ENCODE results near the gene OTUB1.

Gene OTUB1

DNA sequence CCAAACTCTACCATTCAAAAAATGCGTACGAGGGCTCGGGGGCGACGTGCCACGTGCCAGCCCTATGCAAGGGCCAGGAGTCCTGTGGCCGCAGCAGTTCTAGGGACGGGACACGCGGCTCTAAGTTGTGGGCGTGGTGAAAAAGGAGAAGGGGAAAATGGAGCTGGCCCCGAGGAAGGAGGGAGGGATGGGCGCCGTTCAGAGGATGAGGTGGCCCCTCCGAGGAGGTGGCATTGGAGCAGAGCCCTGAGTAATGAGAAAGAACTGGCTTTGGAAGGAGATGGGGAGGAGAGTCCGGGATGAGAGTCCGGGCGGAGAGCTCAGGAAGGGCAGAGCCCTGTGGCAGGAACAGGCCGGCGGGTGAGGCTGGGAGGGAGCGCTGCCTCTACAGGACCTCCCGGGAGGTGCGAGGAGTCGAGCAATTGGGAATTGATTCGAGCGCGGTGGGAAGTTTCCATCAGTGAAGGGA, 21.0 kb downstream of the OTUB1 start:
- peak; percentile 9 to 11 for DNase-seq

DNA sequence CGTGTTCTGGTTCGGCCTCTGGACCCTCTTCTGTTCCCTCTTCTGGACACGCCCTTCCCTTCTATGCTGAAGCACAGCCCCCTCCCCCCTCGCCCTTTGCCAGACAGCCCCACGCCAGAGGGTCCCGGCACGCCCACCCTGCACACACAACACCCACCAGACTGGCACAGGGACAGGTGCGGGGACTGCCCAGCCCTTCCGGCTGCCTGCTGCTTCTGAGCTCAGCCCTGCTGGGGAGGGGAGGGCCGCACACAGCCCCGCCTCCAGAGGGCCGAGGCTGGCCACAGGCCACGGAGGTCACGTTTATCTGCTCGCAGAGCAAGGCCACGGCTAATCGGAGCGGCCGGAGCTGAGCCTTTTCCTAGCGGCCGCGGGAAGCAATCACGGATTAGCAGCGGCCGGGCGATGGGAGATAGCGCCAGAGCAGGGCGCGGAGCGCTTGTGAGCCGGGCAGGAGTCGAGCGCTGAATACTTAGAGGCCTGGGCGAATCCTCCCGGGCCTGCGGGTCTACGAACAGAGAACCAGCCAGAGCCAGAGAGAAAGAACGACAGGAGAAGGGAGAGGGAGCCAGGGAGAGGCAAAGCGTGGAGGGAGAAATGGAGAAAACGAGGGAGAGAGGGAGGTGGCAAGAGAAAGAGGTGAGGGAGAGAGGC, 21.5 kb downstream of the OTUB1 start:
- DNase-seq = no peak

DNA sequence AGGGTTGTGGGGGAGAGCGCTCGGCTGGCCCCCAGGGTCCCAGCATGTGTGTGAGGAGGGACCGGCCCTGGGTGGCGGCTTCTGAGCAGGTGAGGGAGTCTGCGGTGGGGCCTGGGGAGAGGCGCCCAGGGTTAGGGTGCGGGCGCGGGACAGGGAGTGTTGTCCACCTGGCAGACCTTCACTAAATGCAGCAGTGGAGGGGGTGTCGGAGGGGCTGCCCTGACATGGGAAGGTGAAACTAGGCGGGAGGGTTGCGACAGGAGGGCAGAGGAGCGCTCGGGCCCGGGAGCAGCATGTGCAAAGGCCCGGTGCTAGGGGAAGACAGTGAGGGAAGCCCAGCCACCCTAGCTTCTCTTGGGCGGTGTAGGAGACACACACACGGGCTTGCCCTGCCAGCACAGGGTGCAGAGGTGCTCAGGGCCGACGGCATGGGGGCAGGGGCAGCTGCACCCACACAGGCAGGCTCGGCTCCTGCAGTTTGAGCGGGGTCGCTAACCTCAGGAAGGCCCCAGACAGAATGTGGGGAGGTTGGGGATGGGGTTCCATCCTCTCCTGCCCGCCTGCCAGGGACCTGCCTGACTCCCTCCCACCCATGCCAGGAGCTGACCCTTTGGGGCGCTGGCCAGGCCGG, 22.2 kb downstream of the OTUB1 start:
- no peak for DNase-seq

DNA sequence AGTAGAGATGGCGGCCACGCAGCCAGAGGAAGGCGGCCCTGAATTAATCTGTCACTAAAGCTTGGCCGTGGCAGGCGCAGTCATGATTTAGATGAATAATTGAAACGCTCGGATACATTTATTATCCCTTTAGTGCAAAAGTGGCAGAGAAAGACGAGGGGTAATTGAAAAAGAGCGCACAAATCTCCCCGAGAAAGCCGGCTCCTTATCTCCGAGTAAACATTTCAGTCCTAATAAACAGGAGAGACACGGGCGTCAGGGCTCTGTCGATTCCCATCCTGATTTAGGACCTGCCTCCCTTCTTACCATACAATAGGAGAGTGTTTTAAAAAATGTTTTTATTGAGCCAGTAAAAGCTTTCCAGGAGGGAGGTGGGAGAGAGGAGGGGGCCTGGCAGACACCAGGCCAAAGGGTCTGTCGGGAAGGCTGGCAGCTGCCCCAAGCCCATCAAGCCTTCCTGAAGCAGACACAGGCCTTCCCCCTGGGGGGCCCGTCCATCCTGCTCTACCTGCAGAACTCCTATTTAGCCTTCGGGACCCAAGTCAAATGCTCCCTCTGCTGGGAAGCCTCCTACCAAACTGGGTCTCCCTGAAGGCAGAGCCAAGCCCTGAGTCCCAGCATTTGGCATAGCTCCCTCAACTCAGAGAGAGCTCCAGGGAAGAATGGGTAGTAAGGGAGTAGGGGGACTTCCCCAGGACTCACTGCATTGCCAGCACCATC, 22.8 kb downstream of the OTUB1 start:
- DNase-seq = no peak

DNA sequence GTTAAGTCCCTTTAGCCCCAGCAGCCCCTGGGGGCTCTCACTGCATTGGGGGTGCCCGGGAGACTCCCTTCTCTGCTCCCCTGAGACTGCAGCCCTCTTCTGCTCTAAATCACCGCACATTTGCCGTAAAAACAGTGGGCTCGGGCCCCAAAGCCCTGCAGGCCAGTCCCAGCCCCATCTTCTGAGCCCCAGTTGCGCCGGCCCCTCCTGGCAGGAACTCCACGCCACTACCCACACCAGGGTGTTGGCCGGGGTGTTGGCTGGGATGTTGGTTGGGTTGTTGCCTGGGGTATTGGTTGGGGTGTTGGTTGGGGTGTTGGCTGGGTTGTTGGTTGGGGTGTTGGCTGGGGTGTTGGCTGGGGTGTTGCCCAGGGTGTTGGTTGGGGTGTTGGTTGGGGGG, 23.5 kb downstream of the OTUB1 start:
- DNase-seq = no peak

DNA sequence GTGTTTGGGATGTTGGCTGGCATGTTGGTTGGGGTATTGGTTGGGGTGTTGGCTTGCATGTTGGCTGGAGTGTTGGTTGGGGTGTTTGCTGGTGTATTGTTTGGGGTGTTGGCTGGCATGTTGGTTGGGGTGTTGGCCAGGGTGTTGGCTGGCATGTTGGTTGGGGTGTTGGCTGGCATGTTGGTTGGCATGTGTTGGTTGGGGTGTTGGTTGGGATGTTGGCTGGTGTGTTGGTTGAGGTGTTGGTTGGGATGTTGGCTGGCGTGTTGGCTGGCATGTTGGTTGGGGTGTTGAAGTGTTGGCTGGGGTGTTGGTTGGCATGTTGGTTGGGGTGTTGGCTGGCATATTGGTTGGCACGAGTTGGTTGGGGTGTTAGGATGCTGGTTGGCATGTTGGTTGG, 24.5 kb downstream of the OTUB1 start:
- DNase-seq = no peak

DNA sequence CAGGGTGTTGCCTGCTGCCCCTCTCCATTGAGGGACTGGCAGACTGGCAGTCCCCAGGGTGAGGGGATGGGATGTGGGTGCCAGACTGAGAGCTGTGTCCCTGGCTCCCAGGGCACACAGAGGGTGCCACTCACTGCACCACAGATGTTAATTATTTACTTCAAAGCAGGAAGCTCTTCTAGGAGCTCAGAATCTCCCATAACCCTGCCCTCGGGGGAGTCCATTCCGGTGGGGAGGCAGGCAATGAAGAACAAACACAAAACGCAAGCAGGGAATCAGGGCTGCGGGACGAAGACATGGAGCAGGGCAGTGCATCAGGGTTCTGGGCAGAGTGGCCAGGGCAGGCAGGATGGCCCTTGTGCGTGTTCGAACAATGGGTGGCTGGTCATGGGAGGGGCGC, 25.1 kb downstream of the OTUB1 start:
- DNase-seq = no peak

DNA sequence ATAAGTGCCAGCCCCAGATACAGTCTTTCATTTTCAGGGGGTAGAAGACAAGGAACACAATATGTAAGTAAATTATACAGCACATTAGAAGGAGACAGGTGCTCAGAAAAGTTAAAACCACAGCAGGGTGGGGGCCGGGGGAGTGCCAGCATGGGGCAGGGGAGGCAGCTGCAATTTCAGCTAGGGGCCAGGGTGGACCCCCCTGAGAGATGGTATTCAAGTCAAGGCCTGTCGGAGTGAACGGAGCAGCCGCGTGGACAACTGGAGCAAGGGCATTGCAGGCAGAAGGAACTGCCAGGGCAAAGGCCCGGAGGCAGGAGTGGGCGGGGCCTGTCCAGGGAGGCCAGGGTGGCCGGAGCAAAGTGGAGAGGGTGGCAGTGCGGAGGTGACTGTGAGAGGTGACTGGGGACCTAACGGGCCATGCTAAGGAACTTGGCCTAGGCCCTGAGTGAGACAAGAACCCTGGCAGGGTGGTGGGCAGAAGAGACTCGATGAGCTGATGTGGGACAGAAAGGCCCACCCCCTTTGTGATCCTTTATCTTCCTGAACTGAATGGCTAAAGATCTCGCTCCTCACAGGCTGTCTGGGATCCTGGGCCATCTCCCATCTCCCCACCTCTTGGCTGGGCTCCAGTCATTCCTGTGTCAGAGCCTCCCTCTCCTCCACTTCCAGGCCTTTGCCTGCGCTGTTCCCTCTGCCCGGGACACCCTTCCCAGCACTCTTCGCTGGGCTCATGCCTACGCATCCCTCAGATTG, 27.1 kb downstream of the OTUB1 start:
- no peak for DNase-seq

DNA sequence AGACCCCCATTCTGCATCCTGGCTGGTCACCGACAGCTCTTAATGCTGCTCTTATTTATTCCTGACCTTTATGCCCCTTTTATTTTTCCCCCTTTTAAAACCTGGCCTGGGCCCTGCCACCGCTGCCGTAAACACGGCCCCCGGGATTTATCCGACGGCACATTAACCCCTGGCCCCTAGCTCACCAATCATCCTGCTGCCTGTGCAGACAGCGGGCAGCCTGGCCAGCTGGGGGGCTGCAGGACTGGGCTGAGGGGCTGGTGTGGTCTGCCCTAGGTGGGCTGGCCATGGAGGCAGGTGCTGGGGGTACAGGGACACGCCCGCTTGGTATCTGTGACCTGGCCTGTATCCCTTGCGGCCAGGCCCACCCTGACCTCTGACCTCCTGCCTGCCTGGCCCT, 28.1 kb downstream of the OTUB1 start:
- DNase-seq = no peak

DNA sequence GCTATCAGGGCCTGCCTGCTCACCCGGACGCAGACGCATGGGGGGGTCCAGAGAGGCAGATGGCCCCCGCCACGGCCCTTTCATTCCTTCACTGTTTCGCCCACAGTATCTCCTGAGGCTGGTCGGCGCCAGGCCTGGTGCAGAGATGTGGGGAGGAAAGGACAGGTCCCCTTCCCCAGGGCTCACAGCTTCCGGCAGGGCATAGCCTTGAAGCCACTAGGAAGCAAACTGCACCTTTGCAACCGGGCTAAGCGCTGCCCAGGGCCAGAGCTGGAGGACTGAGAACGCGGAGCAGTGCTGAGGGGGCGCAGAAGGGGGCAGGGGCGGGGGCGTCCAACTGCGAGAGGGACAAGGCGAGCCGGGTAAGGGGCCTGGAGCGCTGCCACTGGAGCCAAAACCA, 29.3 kb downstream of the OTUB1 start:
- DNase-seq = no peak

DNA sequence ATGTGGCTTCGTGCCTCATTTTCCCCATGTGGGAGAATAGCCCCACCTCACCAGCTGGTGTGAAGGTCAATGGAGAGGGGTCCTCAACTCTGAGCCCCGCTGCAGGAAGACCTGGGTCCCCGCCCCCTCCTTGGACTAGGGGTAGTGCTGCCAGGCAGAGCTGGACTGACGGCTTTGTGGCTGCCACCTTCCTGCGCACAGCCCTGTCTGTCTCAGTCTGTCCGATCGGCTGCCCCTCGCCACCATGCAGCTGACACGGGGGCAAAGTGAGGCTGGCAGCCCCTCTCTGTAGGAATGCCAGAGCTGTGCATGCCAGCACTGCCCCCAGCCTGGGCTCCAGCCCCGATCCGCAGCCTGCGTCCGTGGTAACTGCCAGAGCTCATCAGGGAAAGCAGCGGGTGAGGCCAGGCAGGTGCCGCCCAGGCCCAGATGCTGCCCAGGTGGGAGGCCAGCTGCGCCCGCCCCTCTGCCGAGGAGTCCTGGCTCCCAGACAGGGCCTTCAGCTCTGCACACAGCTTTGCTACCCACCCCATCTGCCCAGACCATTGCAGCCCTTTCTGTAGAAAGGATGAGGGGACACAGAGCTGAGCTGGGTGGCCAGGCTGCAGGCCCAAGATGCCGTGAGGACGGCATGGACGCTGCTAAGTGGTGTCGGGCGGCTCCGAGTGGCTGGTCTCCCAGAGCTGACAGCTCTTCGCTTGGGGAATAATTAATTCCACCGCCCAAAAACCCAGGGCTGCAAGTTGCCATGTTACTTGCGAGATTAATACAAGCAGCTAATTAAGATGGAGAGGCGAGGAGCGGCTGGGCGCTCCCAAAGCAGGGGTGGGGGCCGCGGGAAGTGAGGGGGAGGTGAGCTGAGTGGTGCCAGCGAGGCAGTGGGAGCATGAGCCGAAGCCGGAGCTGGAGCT, 30.0 kb downstream of the OTUB1 start:
- no peak for DNase-seq

DNA sequence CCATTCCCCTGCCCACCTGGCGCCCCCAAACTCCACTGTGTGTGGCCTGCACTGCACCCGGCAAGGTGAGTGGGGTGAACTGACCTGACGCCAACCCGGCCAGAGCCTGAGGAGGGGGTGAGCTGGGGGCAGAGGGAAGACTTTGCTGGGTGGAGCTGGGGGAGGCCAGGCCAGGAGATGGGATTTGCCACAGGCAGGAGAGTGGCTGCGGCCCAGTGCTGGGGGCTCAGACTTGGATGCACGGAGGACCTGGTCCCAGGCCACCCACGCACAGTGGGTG, 31.6 kb downstream of the OTUB1 start:
- no peak for DNase-seq

DNA sequence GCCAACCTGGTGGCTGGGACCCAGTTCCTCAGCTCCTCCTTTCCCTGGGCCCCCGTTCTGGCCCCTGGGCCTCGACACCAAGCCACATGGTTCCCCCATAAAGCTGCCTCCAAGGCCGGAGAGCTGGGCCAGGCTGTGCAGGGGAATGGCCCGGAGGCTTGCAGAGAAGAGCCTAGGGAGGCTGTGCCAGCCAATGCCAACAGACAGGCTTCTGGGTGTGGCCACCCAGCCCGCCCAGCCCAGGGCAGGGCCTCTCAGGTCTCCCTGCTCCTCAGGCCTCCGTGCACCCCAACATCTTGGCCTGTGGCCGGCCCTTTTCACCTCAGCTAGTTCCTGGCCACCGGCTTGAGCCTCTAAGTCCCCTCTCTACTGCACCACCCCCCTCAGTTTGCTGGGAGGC, 32.1 kb downstream of the OTUB1 start:
- DNase-seq = no peak

DNA sequence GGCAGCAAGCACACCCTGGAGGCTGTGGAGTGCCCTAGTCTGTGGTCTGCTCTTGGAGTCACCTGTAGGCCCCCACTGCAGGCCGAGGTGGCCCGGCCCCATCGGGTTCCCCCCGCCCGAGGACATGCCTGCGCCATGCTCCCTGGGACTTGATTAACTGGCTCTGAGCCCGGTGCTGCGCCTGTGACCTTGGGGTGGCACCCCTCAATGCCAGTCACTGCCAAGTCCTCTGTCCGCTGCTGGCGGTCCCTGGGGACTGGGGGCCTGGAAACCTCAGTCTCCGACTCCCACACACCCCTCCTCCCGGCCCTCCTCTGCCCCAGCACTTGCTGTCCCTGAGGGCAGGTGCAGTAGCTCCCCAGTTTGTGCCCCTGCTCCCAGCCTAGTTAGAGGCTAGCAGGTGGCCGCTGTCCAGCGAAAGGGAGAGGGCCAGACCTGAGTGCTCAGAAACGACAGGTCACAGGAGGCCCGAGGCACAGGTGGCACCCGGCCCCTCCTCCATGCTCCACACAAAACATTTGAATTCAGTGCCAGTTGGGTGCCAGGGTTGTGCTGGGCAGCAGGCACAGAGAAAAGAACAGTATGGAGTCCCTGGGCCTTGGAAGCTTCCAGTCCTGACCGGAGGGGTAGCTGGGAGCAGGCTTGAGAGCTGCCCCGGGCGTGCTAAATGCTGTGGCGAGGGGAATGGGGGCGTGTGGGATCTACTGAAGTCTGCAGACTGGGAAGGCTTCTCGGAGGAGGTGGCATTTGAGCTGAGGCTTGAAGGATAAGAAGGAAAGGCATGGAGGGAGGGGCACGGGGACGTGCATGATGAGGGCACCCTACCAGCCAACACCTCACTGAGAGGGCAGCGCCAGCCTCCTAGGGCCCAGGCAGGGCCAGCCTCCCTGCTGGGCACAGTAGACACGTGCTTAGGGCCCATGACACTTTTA, 33.1 kb downstream of the OTUB1 start:
- no peak for DNase-seq

DNA sequence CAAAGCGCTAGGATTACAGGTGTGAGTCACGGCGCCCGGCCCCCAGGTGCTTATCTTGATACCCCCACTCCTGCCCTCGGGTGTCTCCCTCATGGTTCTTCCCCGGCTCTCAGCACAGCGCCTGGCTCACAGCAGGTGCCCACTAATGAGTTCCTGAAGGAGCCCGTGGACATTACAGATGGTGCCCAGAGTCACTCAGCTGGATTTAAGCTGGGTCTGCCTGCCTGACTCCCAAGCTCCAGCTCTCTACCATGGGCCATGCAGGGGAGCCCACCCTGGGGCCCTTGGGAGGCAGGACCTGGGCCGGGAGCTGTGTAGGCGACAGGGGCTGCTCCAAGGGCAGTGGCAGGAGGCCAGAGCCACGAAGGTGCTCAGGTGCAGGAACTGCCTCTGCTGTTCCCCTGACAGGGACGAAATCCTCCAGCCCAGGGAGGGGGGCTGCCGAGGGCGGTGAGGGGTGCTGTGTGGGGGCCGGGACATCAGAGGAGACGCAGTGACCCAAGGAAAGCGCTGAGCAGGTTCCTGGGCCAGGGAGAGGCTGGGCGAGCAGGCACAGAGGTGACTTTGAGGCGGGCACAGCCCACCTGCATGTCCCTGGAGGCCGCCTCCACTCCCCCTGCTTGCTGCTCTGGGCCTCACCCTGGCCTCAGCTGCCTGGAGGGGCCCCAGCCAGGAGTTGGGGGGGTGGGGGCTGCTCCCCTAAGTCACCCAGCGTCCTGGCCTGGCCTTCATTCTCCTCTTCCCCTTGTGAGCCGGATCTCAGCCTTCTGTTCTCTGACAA, 34.9 kb downstream of the OTUB1 start:
- DNase-seq = no peak

DNA sequence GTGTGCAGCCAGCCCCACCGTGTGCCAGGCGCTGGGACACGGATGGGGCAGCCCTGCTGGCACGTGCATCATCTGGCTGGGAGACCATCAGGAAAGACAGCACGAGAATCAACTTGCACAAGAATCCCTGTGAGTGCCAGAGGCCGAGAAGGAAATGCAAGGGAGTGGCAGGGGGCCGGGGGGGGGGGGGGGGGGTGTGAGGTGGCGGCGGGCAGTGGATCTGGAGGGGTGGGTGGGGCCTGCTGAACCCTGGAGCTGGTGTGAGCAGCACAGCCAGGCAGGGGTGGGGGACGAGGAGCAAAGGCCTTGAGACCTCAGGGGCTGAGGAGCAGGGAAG, 35.5 kb downstream of the OTUB1 start:
- DNase-seq = no peak

DNA sequence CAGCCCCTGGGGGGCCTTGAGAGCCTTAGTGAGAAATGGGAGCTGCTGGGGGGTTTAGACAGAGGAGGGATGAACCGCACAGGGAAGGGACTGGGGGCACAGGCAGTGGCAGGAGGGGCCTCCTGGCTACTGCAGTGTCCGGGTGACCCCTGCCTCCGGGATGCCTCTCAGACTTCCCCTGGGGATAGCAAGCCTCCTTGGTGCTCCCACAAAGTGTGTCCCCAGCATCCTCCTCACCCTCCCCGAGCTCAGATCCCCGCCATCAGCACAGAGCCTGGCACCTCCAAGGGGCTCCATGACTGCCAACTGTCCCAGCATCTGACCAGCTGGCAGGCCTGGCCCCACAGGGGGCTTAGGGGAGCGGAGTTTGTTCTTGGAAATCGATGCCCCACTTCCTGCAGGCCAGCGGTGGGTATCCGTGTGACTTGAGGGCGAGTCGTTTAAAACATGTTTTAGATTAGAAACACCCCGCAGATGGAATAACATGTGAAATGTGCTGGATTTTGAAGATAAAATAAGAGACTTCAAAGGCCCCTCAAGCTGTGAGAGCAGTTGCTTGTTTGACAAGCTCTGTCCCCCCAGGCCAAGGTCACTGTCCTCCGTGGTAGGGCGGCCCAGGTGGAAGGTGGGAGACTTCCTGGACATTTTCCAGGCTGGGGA, 36.0 kb downstream of the OTUB1 start:
- DNase-seq = no peak

DNA sequence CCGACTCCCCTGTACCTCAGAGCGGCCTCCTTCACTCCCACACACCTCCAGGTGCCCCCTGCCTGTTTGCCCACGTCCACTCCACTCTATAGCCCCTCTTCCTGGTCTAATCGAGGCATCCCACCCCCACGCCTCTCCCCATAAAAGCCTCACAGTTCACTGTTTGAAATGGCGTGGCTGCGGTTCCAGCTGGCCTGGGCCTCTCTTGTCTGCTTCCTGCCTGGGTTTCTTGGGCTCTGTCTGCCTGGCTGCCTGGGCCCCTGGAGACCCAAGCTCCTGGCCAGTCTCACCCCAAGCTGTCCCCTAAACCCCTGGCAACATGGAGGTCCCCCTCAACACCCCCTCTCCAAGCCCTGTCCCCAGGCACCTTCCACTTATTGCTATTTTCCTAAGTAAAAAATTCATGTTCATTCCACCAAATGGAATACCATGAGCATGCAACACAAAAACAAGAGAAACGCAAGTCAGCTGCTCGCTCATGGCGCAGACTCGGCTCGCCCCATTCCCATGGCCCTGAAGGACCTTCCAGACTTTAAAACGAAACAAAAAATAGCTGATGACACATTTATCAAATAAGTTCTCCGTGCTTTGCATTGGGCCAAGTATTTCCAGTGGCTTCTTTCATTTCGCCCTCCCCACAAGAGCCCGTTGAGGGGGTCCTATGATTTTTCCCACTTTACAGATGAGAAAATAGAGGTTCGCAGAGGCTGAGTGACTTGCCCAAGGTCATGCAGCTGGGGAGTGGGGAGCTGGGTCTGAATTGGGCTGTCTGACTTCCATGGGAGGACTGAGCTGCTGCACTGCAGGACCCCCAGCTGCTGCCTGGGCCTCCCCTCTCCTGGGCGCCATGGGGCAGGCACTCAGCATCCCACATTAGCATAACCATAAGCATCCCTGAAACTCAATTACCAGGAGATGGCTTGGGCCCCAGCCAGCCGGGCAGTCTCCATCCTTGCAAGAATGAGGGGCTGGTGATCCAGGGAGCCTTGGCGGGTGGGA, 37.8 kb downstream of the OTUB1 start:
- no peak for DNase-seq

DNA sequence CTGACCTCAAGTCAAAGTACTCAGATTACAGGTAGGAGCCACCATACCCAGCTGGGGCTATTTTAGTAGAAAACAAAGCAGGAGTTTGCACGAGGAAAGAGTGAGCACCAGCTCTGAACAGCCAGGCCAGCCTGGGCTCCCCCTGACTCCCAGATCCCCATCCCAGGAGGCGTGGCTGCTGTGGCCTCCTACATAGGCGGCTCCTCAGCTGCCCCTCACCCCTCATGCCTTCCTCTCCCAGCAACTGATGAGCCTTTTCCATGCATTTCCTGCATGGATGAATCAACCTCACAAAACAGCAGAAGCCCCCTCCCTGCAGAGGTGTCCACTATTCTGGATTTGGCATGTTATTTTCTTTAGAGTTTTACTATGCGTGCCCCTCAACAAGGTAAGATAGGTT, 39.0 kb downstream of the OTUB1 start:
- no peak for DNase-seq

All from bone marrow (tissue), 2 donors.